ENCODE measurements around the gene DHRS12.

Gene DHRS12

GRCh38 chr13:51778392-51778791 is 25.6 kb downstream of the DHRS12 start:
- no peak for FAIRE-seq

GRCh38 chr13:51777921-51778320 is 26.0 kb downstream of the DHRS12 start:
- no peak for FAIRE-seq

- no peak for FAIRE-seq
These were observed 27.8 kb downstream of the DHRS12 start for GRCh38 chr13:51776179-51776578.

DNA sequence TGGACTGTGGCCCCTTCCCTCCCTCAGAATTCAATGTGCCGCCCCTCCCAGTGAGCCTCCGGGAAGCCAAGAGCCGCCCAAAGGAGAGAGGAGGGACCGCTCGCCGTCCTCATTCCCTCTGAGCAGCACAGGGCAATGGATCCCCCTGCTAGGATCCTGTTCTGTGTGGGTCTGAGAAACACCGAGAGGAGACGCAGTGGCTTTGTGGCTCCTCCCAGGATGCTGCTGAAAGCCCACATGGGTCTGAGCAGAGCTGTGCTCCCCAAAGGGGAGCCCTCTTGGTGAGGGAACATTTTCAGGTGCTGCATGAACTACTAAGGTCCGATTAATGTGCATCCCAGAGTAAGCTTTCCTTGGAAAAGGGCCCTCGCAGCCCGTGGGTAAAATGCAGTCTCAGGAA is 30.4 kb downstream of the DHRS12 start:
- FAIRE-seq, result no peak

DNA sequence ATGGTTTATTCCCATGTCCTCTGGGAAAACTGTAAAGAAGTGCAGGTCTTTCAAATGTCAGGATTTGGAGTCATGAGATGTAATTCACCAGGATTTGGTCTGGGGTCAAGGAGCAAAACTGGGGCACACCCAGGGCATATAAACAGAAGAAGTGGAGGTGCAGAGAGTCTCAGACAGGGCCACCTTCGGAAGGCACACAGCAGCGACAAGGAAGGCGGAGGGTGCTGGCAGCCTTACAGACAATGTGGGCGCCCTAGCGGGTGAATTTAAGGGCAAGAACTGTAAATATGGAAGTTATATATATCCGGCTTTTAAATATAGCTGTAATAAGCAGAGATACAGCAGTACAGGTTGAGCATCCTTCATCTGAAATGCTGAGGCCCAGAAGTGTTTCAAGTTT is 31.2 kb downstream of the DHRS12 start:
- FAIRE-seq, result no peak

DNA sequence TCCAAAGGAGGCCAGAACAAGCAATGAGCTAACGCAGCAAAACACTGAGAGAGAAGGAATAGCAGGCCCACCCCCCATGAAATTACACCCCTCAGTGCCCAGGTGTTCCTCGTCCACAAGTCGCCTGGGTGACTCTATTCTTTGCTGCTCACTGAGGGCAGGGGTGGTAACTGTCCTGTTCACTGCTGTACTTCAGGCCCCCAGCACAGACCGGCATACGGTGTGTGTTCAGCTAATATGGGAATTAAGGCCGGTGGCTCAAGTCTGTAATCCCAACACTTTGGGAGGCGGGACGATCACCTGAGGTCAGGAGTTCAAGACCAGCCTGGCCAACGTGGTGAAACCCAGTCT is 31.9 kb downstream of the DHRS12 start:
- no peak for FAIRE-seq

GRCh38 chr13:51771418-51772104 is 32.4 kb downstream of the DHRS12 start:
- FAIRE-seq, result no peak

DNA sequence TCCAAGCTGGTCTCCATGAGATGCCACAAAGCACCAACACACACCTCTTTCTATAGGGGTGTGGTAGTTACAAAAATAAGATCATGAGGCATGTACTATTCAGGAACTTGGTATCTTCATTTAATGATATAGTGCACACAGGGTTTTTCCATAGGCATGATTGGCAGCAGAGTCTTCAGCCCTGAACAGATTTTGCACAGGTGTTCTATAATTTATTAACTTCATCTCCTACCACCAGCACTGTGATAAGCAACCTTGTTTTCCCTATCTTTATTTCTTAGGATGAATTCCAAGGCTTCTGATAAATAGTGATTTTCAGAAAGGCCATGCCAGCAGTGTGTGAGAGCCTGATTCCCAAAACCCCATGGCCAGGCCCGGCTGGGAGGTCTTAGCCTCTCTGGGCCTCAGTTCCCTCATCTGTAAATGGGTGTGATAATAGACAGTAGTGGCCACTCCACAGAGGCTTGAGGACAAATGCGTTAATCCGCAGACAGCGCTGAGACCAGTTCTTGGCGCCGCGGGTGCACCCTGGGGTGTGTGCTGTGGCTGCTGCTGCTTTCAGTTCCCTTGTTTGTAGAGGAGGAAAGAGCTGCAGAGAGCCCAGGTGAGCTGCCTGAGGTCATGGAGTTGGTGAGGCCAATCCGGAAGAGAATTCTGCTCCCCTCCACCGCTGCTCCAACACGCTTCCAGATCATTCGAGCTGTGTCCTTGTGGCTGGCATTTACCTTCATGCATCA is 33.1 kb downstream of the DHRS12 start:
- no peak for FAIRE-seq

- no peak for FAIRE-seq
These were observed 33.8 kb downstream of the DHRS12 start for GRCh38 chr13:51770160-51770559.

GRCh38 chr13:51769455-51770127 is 34.4 kb downstream of the DHRS12 start:
- FAIRE-seq, result no peak

GRCh38 chr13:51768976-51769375 is 35.0 kb downstream of the DHRS12 start:
- FAIRE-seq, result no peak

- no peak for FAIRE-seq
These were observed 35.5 kb downstream of the DHRS12 start for GRCh38 chr13:51768378-51768921.

DNA sequence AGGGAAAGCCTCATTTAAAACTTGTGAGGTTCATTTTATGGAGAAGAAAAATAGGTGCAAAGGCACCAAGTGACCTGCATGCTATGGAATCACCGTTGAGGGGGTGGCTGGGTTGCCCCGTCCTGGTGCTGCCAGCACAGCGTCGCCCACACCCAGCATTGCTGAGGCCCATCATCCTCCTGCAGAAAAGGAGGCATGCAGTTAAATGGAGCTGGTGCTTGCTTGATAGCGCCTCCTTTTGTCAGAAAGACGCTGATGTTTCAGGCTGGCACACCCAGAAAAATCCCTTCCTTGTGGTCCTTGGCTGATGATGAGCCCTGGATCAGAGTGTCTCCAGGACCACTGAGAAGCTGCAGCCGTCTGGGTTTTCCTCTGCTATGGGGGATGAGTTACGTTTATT is 36.9 kb downstream of the DHRS12 start:
- no peak for FAIRE-seq

DNA sequence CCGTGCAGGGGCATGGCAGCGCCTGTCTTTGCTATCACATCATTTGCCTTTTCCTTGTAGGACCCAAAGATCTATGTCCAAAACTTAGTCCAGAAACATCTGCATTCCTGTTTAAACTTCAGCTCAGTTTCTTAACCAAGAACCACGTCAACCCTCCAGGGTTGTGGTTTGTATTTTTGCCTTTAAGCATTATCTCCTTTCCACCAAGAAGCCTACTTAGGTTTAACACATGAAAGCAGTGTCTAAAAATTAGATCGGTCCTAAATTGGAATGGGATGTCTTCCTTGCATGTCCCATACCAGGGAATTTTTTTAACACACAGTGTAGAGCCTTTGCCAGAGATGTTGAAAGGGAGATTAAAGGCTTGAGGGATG is 38.8 kb downstream of the DHRS12 start:
- no peak for FAIRE-seq

DNA sequence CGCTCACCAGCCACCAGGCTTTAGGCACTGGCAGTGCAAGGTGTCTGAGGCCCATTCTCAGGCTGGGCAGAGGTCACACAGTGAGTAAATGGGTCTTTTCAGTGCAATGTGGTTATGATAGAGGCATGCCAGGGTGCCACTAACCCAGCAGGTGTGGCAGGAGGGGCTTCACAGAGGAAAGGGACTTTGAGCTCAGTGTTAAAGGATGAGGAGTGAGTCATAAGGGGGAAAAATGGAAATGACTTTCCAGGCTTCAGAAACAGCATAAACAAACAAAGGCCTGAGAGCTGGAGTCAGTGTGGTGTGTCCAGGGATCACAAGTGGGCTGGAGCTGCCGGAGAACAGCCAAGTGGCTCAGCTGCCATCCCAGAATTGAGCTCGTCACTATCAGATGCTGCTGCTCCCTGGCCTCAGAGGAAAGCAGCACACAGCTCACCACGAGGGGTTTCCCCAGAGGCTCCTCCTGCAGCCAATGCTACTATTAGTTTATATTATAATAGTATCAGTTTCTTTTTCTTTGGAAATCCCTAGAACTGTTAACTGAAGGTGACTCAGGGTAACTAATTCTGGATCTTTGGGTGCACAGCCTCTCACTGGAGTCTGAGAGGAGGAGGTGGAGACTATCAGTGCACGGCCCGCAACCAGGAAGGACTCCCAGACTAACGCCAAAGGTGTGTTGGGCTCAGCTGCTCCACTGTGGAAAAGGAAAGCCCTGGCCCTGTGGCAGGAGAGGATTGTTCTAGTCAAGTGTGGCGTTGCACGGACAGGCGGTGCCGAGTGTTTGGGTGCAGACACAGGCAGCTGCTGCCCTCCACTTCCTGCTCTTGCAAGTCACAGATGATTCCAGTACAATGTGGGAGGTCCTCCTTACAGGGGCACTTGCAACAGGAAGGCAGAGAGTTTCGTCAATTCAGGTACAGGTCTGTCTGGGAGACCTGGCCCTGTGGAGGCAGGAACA is 39.5 kb downstream of the DHRS12 start:
- FAIRE-seq, result no peak

GRCh38 chr13:51763486-51763885 is 40.5 kb downstream of the DHRS12 start:
- FAIRE-seq, result no peak

DNA sequence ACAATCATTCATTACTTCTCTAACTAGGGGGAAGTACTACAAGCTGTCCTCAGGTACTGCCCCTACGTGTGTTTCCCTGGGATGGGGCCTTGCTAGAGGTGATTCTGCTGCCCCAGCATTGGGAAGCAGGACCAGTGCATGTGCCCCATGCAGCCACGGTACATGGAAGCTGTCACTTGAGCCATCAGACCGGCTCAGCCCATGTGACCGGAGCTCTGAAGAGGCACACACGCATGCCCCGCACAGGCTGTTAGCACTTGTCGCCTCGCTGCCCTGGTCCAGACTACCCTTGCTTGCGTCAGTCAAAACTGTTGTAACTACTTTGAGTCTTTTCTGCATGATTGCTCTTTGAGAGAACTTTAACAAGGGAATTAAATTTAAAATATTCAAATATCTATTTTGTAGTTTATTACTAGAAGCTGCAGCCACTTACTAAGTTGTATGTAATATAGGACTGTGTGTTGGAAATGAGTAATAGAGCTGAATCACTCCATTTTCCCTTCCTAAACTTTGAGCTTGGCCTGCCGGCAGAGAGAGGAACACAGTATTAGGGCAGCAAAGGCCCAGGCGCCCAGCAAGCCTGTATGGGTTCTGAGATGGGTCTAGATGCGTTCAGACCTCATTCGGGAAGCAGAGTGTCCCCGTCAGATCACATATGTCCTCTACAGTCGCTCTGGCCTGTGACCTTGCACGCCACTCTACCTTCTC is 42.2 kb downstream of the DHRS12 start:
- FAIRE-seq, result no peak

GRCh38 chr13:51760592-51760991 is 43.4 kb downstream of the DHRS12 start:
- FAIRE-seq, result no peak

GRCh38 chr13:51759240-51759639 is 44.7 kb downstream of the DHRS12 start:
- FAIRE-seq, result no peak

DNA sequence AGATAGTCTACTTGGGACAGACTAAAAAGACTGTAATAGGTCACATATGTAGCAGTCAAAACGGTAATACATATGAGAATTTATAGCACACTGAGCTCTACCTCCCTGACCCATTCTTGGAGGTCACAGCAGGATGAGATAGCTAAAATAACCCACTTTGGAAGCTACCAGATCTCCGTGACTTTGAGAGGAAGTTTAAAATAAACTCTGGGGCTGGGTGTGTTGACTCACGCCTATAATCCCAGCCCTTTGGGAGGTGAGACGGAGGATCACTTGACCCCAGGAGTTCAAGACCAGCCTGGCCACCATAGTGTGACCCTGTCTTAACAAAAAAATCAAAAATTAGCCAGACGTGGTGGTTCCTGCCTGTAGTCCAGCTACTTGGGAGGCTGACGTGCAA is 45.3 kb downstream of the DHRS12 start:
- FAIRE-seq, result no peak

- no peak for FAIRE-seq
These were observed 47.3 kb downstream of the DHRS12 start for GRCh38 chr13:51756651-51757050.
